H1 (cell line): ENCODE data around the gene NAE1. TPM values are rescaled to one million over a fixed set of nuclear protein-coding genes. Genes with fewer than 3 reads are reported as not detected.

ENCODE experiments used
- CTCF ChIA-PET: fragments of 300-600 bp; sonication (Branson Sonifier 250); formaldehyde crosslinking; loops from one replicate; lab custom pipeline; 2021; ENCODE audit not compliant: partially characterized antibody; lab: Charles Lee
- POLR2A ChIA-PET: fragments of 300-600 bp; sonication (Branson Sonifier 250); formaldehyde crosslinking; loops from one replicate; lab custom pipeline; 2021; ENCODE audit warnings: inconsistent platforms; ENCODE audit not compliant: partially characterized antibody; lab: Charles Lee
- DNase-seq, 2 experiments: peaks; one replicate each; pipeline versions ENCODE4 v3.0.0 to v3.0.0-alpha.2; 2010 to 2022; ENCODE audit warnings: low spot score in 2 of 2, low read depth in 1 of 2, mixed read lengths in 1 of 2
- FAIRE-seq: peaks from 2 replicates; lab custom pipeline; 2011; peaks lifted over from hg19 to GRCh38; lab: Jason Lieb, UNC
- H2AFZ ChIP-seq: 2 replicates; pipeline ENCODE4 v1.8.1; 2012; ENCODE audit warnings: low read length, inconsistent platforms
- H2AK5ac ChIP-seq: 2 replicates; pipeline ENCODE4 v1.6.1; 2013; ENCODE audit warnings: low read depth, low read length
- H2BK120ac ChIP-seq: replicated peaks from 2 replicates; pipeline ENCODE3; 2013; ENCODE audit warnings: low read depth, low read length, inconsistent platforms
- H2BK12ac ChIP-seq: 2 replicates; pipeline ENCODE4 v1.6.1; 2013; ENCODE audit warnings: low read depth, low read length
- H2BK15ac ChIP-seq: 2 replicates; pipeline ENCODE4 v1.6.1; 2013; ENCODE audit warnings: low read length
- H2BK20ac ChIP-seq: 2 replicates; pipeline ENCODE4 v1.6.1; 2013; ENCODE audit warnings: low read length
- H2BK5ac ChIP-seq: 2 replicates; pipeline ENCODE4 v1.6.1; 2013; ENCODE audit warnings: low read depth, low read length
- H3K14ac ChIP-seq: 2 replicates; pipeline ENCODE4 v1.6.1; 2013; ENCODE audit warnings: inconsistent platforms; ENCODE audit not compliant: insufficient read length
- H3K18ac ChIP-seq: 2 replicates; pipeline ENCODE4 v1.6.1; 2013; ENCODE audit warnings: low read length; ENCODE audit errors: extremely low read depth
- H3K23ac ChIP-seq: 2 replicates; pipeline ENCODE4 v1.6.1; 2013; ENCODE audit warnings: inconsistent platforms; ENCODE audit not compliant: insufficient read length
- H3K23me2 ChIP-seq: 2 replicates; pipeline ENCODE4 v1.6.1; 2013; ENCODE audit warnings: low read depth, low read length
- H3K27ac ChIP-seq: 2 replicates; pipeline ENCODE4 v1.6.1; 2011; ENCODE audit warnings: low read depth, low read length, inconsistent platforms
- H3K27me3 ChIP-seq, 4 experiments: replicated peaks in 1 of 4; 1 replicate in 1 of 4; 2 replicates in 3 of 4; pipeline versions ENCODE4 v1.6.1 to v1.8.1; 2011 to 2013; ENCODE audit warnings: low read length in 3 of 4, mild to moderate bottlenecking in 3 of 4, inconsistent platforms in 2 of 4, mixed read lengths in 2 of 4, moderate library complexity in 1 of 4; ENCODE audit not compliant: control insufficient read depth in 3 of 4, insufficient read depth in 3 of 4; ENCODE audit errors: extremely low read depth in 1 of 4
- H3K36me3 ChIP-seq, 4 experiments: 2 replicates each; pipeline versions ENCODE4 v1.6.1 to v1.8.1; 2011 to 2013; ENCODE audit warnings: mild to moderate bottlenecking in 4 of 4, low read length in 3 of 4, moderate library complexity in 2 of 4, control low read depth in 1 of 4, inconsistent platforms in 1 of 4; ENCODE audit not compliant: insufficient read depth in 4 of 4, control insufficient read depth in 2 of 4
- H3K4ac ChIP-seq: replicated peaks from 2 replicates; pipeline ENCODE3; 2013; ENCODE audit warnings: low read length, low read depth, mixed read lengths, inconsistent platforms; ENCODE audit not compliant: insufficient read length
- H3K4me1 ChIP-seq, 4 experiments: replicated peaks in 1 of 4; 1 replicate in 1 of 4; 2 replicates in 3 of 4; pipeline versions ENCODE4 v1.6.1 to v1.8.1; 2011 to 2013; ENCODE audit warnings: low read length in 3 of 4, inconsistent platforms in 2 of 4, mixed read lengths in 1 of 4; ENCODE audit not compliant: insufficient read depth in 4 of 4, control insufficient read depth in 3 of 4
- H3K4me2 ChIP-seq, 2 experiments: 2 replicates each; pipeline versions ENCODE4 v1.6.1 to v1.8.1; 2011 to 2013; ENCODE audit warnings: low read depth in 2 of 2, low read length in 2 of 2, control low read depth in 1 of 2, inconsistent platforms in 1 of 2, mild to moderate bottlenecking in 1 of 2; ENCODE audit not compliant: insufficient read depth in 1 of 2
- H3K4me3 ChIP-seq, 4 experiments: fragments of 200-600, 300-600 bp in 1 of 4; sonication (generic), shearing (Covaris generic), sonication (Bioruptor Twin) in 1 of 4; 2 replicates each; pipeline versions ENCODE4 v1.5.1 to v1.8.1; 2011 to 2016; ENCODE audit warnings: low read length in 4 of 4, low read depth in 3 of 4, control low read depth in 2 of 4, inconsistent platforms in 2 of 4, mild to moderate bottlenecking in 2 of 4, mixed read lengths in 1 of 4, moderate library complexity in 1 of 4; ENCODE audit not compliant: insufficient read depth in 2 of 4; ENCODE audit errors: extremely low read depth in 1 of 4
- H3K56ac ChIP-seq: replicated peaks from 2 replicates; pipeline ENCODE3; 2013; ENCODE audit warnings: low read depth, mild to moderate bottlenecking, mixed read lengths, low read length, inconsistent platforms; ENCODE audit not compliant: insufficient read length
- H3K79me1 ChIP-seq: 2 replicates; pipeline ENCODE4 v1.6.1; 2013; ENCODE audit warnings: low read depth, low read length, control low read depth
- H3K79me2 ChIP-seq, 2 experiments: 2 replicates each; pipeline versions ENCODE4 v1.6.1 to v1.8.1; 2012 to 2013; ENCODE audit warnings: low read length in 2 of 2, mild to moderate bottlenecking in 2 of 2, inconsistent platforms in 1 of 2; ENCODE audit not compliant: insufficient read depth in 2 of 2, control insufficient read depth in 1 of 2
- H3K9ac ChIP-seq, 4 experiments: replicated peaks in 1 of 4; 1 replicate in 1 of 4; 2 replicates in 3 of 4; pipeline versions ENCODE4 v1.6.1 to v1.8.1; 2011 to 2013; ENCODE audit warnings: low read depth in 3 of 4, low read length in 3 of 4, control low read depth in 2 of 4, mild to moderate bottlenecking in 2 of 4, moderate library complexity in 2 of 4, inconsistent platforms in 1 of 4; ENCODE audit errors: extremely low read depth in 1 of 4
- H3K9me3 ChIP-seq, 2 experiments: 2 replicates each; pipeline versions ENCODE4 v1.6.1 to v1.8.1; 2012 to 2013; ENCODE audit warnings: mild to moderate bottlenecking in 2 of 2, moderate library complexity in 2 of 2, control low read depth in 1 of 2, inconsistent platforms in 1 of 2, low read depth in 1 of 2, low read length in 1 of 2, mixed read lengths in 1 of 2; ENCODE audit not compliant: insufficient read depth in 2 of 2
- H4K20me1 ChIP-seq, 2 experiments: replicated peaks in 1 of 2; 2 replicates each; pipeline versions ENCODE3 to v1.8.1; 2011 to 2013; ENCODE audit warnings: inconsistent platforms in 2 of 2, low read length in 2 of 2, mild to moderate bottlenecking in 1 of 2; ENCODE audit not compliant: insufficient read depth in 2 of 2, control insufficient read depth in 1 of 2
- H4K5ac ChIP-seq: 2 replicates; pipeline ENCODE4 v1.6.1; 2013; ENCODE audit warnings: low read length, low read depth, mixed read lengths, inconsistent platforms; ENCODE audit not compliant: insufficient read length
- H4K8ac ChIP-seq: 2 replicates; pipeline ENCODE4 v1.8.0; 2013; ENCODE audit warnings: mild to moderate bottlenecking, moderate library complexity, low read length, inconsistent platforms; ENCODE audit not compliant: insufficient read depth; ENCODE audit errors: extremely low read depth
- H4K91ac ChIP-seq: replicated peaks from 2 replicates; pipeline ENCODE3; 2013; ENCODE audit warnings: low read length, mixed read lengths, inconsistent platforms; ENCODE audit not compliant: insufficient read length
- NANOG ChIP-seq: IDR thresholded peaks from 2 replicates; pipeline ENCODE4 v1.6.1; 2011; ENCODE audit warnings: low read length, low read depth, mild to moderate bottlenecking, inconsistent platforms; ENCODE audit not compliant: insufficient read depth, poor library complexity, severe bottlenecking
- TBP ChIP-seq: IDR thresholded peaks from 2 replicates; pipeline ENCODE4 v1.6.1; 2011; ENCODE audit warnings: low read depth, low read length, improper control_type of control experiment
- WGBS, 2 experiments: shearing (Covaris generic) in 1 of 2; methylation state at CpG; one replicate each; pipeline versions ENCODE4 v1.1.6 to v1.1.7; 2013 to 2015; ENCODE audit warnings: low lambda C conversion rate in 2 of 2, mixed read lengths in 2 of 2, inconsistent platforms in 1 of 2, low coverage in 1 of 2, missing lambda C conversion rate in 1 of 2; ENCODE audit not compliant: insufficient replicate concordance in 2 of 2, insufficient coverage in 1 of 2, insufficient read length in 1 of 2; ENCODE audit errors: extremely low coverage in 1 of 2, missing lambda C conversion rate in 1 of 2; 5-methylcytosine and 5-hydroxymethylcytosine counted together
- polyA plus RNA-seq, 7 experiments: library from polyadenylated mRNA; depleted of rRNA in 3 of 7; stranded (reverse) in 5 of 7; unstranded in 2 of 7; fragments of >200 nt in 5 of 7; fragments of 200-250 nt in 2 of 7; gene quantifications; 1 replicate in 5 of 7; 2 replicates in 1 of 7; 4 replicates in 1 of 7; pipeline versions ENCODE4 v1.2.1 to v1.2.3, GENCODE V29; 2011 to 2013; ENCODE audit warnings: missing spikeins in 2 of 7, mixed read lengths in 2 of 7
- total RNA-seq: library from RNA; stranded (reverse); fragmentation: NEBNext Ultra II Directional; extraction: Animal tissue kit (Norgen Biotek cat#: 25700); gene quantifications from 2 replicates; pipeline ENCODE4 v1.2.1, GENCODE V29; 2021

The NAE1 gene
- total and polyA plus RNA-seq, 2 of the 8 experiments (the other 6 are each of a cell fraction or from before 2014, with no cell fraction given): 66.6 to 155 TPM

- Histone ChIP-seq H3K56ac (no peak overlapping the region), H3K4ac (no peak overlapping the region), H2BK15ac (0 out of 2 replicates have a peak overlapping the region, but pooled peaks have one; percentile 72), H3K23ac (no peak overlapping the region), H4K5ac (no peak overlapping the region), H3K4me1 (peaks cover 0 to 6% (median 2%) of the 10 kb centered on the region in 4 experiments; a peak in 4 of 7 replicates), H3K9me3 (no peaks in the 10 kb centered on the region), H4K20me1 (no peaks in the 10 kb centered on the region), H3K79me1 (no peaks in the 10 kb centered on the region), H3K4me3 (no peak overlapping the region), H3K23me2 (no peaks in the 10 kb centered on the region), H2BK12ac (no peak overlapping the region), H3K4me2 (no peak overlapping the region; a peak in 1 of 4 replicates), H3K27ac (no peak overlapping the region), H3K27me3 (no peaks in the 10 kb centered on the region; a peak in 1 of 7 replicates), H2AFZ (no peak overlapping the region), H3K9ac (no peak overlapping the region), H2BK20ac (no peak overlapping the region), H3K79me2 (no peaks in the 10 kb centered on the region), H3K36me3 (no peaks in the 10 kb centered on the region), H4K8ac (no peak overlapping the region), H3K18ac (no peak overlapping the region), H2BK5ac (no peak overlapping the region), H3K14ac (no peak overlapping the region), H4K91ac (no peak overlapping the region), H2AK5ac (no peak overlapping the region), H2BK120ac (no peak overlapping the region)
- DNase-seq (no peak), FAIRE-seq (no peak)
- CTCF ChIA-PET: interaction anchor here (0.7 to 2.1 kb wide), 10 partner anchors 9 to 144 kb away, joined by 3 to 10 read pairs (median 5); partner anchors contain the start of gene PDP2
- POLR2A ChIA-PET: interaction anchor here (0.6 to 1.6 kb wide), 4 partner anchors 10 to 123 kb away, joined by 3 to 7 read pairs (median 3); partner anchors contain the start of gene DYNC1LI2
- TF ChIP-seq TBP: no peak
- TF ChIP-seq NANOG: no peak
- 82% methylated on average over 3 of the region's 3 CpGs; no CpG with 5 or more reads in 1 of the 2 experiments for WGBS, 2 experiments
These were observed 41.1 kb upstream of the NAE1 start for GRCh38 chr16:66871840-66872239.
